Fibroblast of mammary gland (primary cell): Measurements from ENCODE around the gene HEPH.
"Not testable (repeated sequence)": the region's sequence is repeated elsewhere in the genome, so short reads cannot be mapped to it uniquely, and the experiment has no call there.

Experiments
- DNase-seq: peaks from one replicate; pipeline ENCODE4 v3.0.0-alpha.2; 2010; ENCODE audit warnings: low read depth
- H3K4me3 ChIP-seq: 2 replicates; pipeline ENCODE4 v1.5.1; 2011; ENCODE audit warnings: low read depth, mild to moderate bottlenecking, low read length, moderate library complexity; ENCODE audit not compliant: control insufficient read depth
- CTCF ChIP-seq: conservative IDR thresholded peaks from 2 replicates; pipeline ENCODE4 v1.5.1; 2011; ENCODE audit warnings: low read depth, low read length, inconsistent platforms; ENCODE audit not compliant: control insufficient read depth, insufficient read depth

Gene HEPH

GRCh38 chrX:66203114-66203513 lies 39.1 kb downstream of the HEPH start:
- TF ChIP-seq CTCF = no peak
- H3K4me3 ChIP-seq = no peak overlapping the region
- DNase-seq = no peak

GRCh38 chrX:66221856-66222255 lies 57.8 kb downstream of the HEPH start:
- no peak for DNase-seq
- H3K4me3 ChIP-seq = no peak overlapping the region
- TF ChIP-seq CTCF = no peak

GRCh38 chrX:66232296-66232695 lies 68.2 kb downstream of the HEPH start:
- no peak for DNase-seq
- no peak overlapping the region for H3K4me3 ChIP-seq
- no peak for TF ChIP-seq CTCF

GRCh38 chrX:66233209-66233608 lies 69.2 kb downstream of the HEPH start:
- no peak overlapping the region for H3K4me3 ChIP-seq
- no peak for DNase-seq
- TF ChIP-seq CTCF = no peak

- DNase-seq = not testable (repeated sequence)
These were observed 69.9 kb downstream of the HEPH start for GRCh38 chrX:66233904-66234303.

GRCh38 chrX:66255359-66255967 lies 91.4 kb downstream of the HEPH start:
- no peak for TF ChIP-seq CTCF
- no peak for DNase-seq
- no peak overlapping the region for H3K4me3 ChIP-seq

More at GRCh38 chrX:66233904-66234303, 69.9 kb downstream of the HEPH start:
- not testable (repeated sequence) for H3K4me3 ChIP-seq

- no peak for DNase-seq
- H3K4me3 ChIP-seq = no peak overlapping the region
- TF ChIP-seq CTCF = no peak
These were observed 98.8 kb downstream of the HEPH start for GRCh38 chrX:66262807-66263206.
